Kidney (tissue), 14 donors: ENCODE data around the gene ESRP2. TPM values are rescaled to one million over a fixed set of nuclear protein-coding genes. Genes with fewer than 3 reads are reported as not detected.

ENCODE experiments used
- DNase-seq, 5 donors: peaks; one replicate each; pipeline ENCODE4 v3.0.0-alpha.2; 2013 to 2020
- FAIRE-seq: peaks from 2 replicates; lab custom pipeline; 2012; peaks lifted over from hg19 to GRCh38; lab: Jason Lieb, UNC
- H3K27ac ChIP-seq, 2 donors: one replicate each; pipeline ENCODE4 v1.7.0; 2013; ENCODE audit warnings: low read depth in 2 of 2, low read length in 2 of 2, inconsistent platforms in 1 of 2
- H3K27me3 ChIP-seq: one replicate; pipeline ENCODE4 v1.7.1; 2013; ENCODE audit warnings: low read length, inconsistent platforms; ENCODE audit not compliant: control insufficient read depth, insufficient read depth
- H3K36me3 ChIP-seq, 3 donors: one replicate each; pipeline versions ENCODE4 v1.7.0 to v1.7.1; 2013; ENCODE audit warnings: low read length in 3 of 3, control low read depth in 1 of 3, inconsistent platforms in 1 of 3; ENCODE audit not compliant: insufficient read depth in 3 of 3, control insufficient read depth in 2 of 3
- H3K4me1 ChIP-seq, 3 donors: one replicate each; pipeline versions ENCODE4 v1.7.0 to v1.7.1; 2013; ENCODE audit warnings: low read length in 3 of 3, inconsistent platforms in 1 of 3, low read depth in 1 of 3; ENCODE audit not compliant: control insufficient read depth in 2 of 3, insufficient read depth in 2 of 3
- H3K4me3 ChIP-seq, 3 donors: one replicate each; pipeline versions ENCODE4 v1.7.0 to v1.8.1; 2013; ENCODE audit warnings: low read length in 3 of 3, control low read depth in 1 of 3, inconsistent platforms in 1 of 3
- H3K9ac ChIP-seq, 3 donors: one replicate each; pipeline versions ENCODE4 v1.7.0 to v1.7.1; 2013; ENCODE audit warnings: low read length in 3 of 3, control low read depth in 1 of 3, inconsistent platforms in 1 of 3
- H3K9me3 ChIP-seq, 3 donors: one replicate each; pipeline versions ENCODE4 v1.7.0 to v1.7.1; 2013; ENCODE audit warnings: low read length in 3 of 3, control low read depth in 1 of 3, inconsistent platforms in 1 of 3; ENCODE audit not compliant: control insufficient read depth in 2 of 3, insufficient read depth in 1 of 3
- intact Hi-C: fragments of 100-400 bp; cut with DNase I; formaldehyde crosslinking; loops from one replicate; pipeline ENCODE4 v1.11.1; 2022
- polyA plus RNA-seq: library from polyadenylated mRNA; stranded (reverse); fragments of 350-450 nt; fragmentation: Illumina TruSeq; extraction: RNeasy Lipid Tissue Mini Kit (QIAGEN cat#74804); gene quantifications from one replicate; pipeline ENCODE4 v1.2.3, GENCODE V29; 2014; ENCODE audit warnings: low read depth, low replicate concordance; ENCODE audit not compliant: insufficient read depth
- total RNA-seq: library from RNA; stranded (reverse); fragmentation: NEBNext Ultra II Directional; extraction: Animal tissue kit (Norgen Biotek cat#: 25700); gene quantifications from one replicate; pipeline ENCODE4 v1.2.1, GENCODE V29; 2021
- TF ChIP-seq, protein P1 (sequence below): IDR thresholded peaks from 3 replicates; pipeline ENCODE4 v1.5.1; 2012; ENCODE audit warnings: mild to moderate bottlenecking, moderate library complexity, borderline replicate concordance; ENCODE audit not compliant: insufficient read depth; ENCODE audit errors: extremely low read depth
- donor health status: control.
- donor health status: control.
- donor health status: control.
- donor health status: control.
- donor health status: control.
- donor health status: DM: yes; HTN: yes; CAD: no.
- donor health status: Normal renal cell carcinoma (clear cell type).

ESRP2 gene
- total and polyA plus RNA-seq, 2 donors from 2014 or later = 19.1 to 32.9 TPM

- peaks cover 0 to 4% (median 3%) of the 10 kb centered on the region in 3 donors for H3K36me3 ChIP-seq
- peak overlapping the region; percentile 43 to 98 (median 55) for H3K9ac ChIP-seq
- H3K4me1 ChIP-seq = peaks cover 6 to 21% (median 17%) of the 10 kb centered on the region in 3 donors
- peaks cover 3% of the 10 kb centered on the region for H3K27me3 ChIP-seq
- no peaks in the 10 kb centered on the region for H3K9me3 ChIP-seq
- DNase-seq (peak; percentile 99), FAIRE-seq (peak; percentile 96)
- H3K27ac ChIP-seq = peak overlapping the region; percentile 93 to 94
- intact Hi-C loops = no loop called here
- peak overlapping the region; percentile 59 to 81 (median 68) for H3K4me3 ChIP-seq
- TF ChIP-seq, protein P1, sequence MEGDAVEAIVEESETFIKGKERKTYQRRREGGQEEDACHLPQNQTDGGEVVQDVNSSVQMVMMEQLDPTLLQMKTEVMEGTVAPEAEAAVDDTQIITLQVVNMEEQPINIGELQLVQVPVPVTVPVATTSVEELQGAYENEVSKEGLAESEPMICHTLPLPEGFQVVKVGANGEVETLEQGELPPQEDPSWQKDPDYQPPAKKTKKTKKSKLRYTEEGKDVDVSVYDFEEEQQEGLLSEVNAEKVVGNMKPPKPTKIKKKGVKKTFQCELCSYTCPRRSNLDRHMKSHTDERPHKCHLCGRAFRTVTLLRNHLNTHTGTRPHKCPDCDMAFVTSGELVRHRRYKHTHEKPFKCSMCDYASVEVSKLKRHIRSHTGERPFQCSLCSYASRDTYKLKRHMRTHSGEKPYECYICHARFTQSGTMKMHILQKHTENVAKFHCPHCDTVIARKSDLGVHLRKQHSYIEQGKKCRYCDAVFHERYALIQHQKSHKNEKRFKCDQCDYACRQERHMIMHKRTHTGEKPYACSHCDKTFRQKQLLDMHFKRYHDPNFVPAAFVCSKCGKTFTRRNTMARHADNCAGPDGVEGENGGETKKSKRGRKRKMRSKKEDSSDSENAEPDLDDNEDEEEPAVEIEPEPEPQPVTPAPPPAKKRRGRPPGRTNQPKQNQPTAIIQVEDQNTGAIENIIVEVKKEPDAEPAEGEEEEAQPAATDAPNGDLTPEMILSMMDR = no peak
Measured at GRCh38 chr16:68237243-68238028, 1.5 kb upstream of the ESRP2 start.

DNA sequence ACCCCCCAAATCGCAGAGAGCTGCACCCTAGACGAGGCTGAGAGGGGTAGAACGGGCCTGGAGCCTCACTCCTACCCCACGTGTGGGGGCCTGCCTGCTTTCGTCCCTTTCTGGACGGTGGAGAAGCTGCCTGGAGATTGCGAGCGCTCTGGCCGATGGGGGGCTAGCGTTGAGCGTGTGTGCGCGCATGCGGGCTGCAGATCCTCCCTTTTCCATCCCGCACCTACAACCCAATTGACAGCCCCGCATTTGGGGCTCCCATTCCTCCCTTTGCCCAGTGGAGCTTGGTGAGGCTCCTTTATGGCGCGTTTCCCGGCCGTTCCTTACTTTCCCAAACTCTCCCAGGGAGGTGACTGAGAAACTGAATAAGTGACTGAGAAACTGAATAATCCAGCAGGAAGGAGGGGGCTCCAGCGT, 907 bp upstream of the ESRP2 start:
- intact Hi-C loops = no loop called here
- no peak for FAIRE-seq
- H3K9me3 ChIP-seq = no peaks in the 10 kb centered on the region
- H3K9ac ChIP-seq = peak overlapping the region; percentile 11 to 98 (median 55)
- peaks cover 0 to 9% (median 4%) of the 10 kb centered on the region in 3 donors for H3K36me3 ChIP-seq
- H3K27ac ChIP-seq = peak overlapping the region; percentile 93 to 94
- TF ChIP-seq, protein P1 = no peak
- H3K4me3 ChIP-seq = peak overlapping the region; percentile 58 to 81 (median 68)
- peaks cover 6 to 21% (median 17%) of the 10 kb centered on the region in 3 donors for H3K4me1 ChIP-seq
- DNase-seq = peak in 1 of 5 donors; percentile 85
- H3K27me3 ChIP-seq = peaks cover 3% of the 10 kb centered on the region

DNA sequence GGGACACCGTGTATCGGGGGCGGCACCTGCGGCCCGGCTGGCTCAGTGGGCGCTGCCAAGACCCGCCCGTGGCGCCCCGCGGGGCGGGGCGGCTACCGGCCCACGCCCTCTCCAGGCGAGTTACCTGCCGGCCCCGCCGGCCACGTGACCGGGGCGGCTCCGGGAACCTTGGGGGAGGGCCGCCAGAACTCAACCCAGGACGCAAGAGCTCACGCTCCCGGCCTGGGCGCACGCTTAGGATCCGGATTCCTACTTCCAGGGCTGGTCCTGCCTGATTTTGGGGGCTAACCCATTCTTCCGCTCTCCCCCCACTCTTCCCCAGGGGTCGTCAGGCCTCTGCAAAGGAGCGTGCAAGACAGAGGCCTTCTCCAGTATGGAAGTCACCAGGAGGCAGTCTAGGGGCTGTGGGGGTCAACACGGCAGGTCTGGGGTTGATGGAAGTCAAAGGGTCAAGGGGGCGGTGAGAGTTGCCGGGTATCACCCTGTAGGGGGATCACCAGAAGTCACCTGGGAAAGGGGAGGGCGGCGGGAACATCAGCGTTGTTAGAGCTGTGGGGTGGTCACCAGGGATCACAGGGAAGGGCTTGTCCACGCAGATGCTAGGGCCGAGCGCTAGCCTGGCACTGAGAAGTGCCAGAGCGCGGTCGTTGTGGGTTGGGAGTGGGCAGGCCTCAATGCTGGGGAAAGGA, 354 bp upstream of the ESRP2 start:
- TF ChIP-seq, protein P1 = no peak
- Histone ChIP-seq H3K9ac (peak overlapping the region in 2 of 3 donors; percentile 67 to 98), H3K27me3 (peaks cover 3% of the 10 kb centered on the region), H3K4me1 (peaks cover 6 to 21% (median 17%) of the 10 kb centered on the region in 3 donors), H3K27ac (peak overlapping the region; percentile 93 to 94), H3K9me3 (no peaks in the 10 kb centered on the region), H3K4me3 (peak overlapping the region; percentile 58 to 81 (median 68)), H3K36me3 (peaks cover 0 to 14% (median 8%) of the 10 kb centered on the region in 3 donors)
- FAIRE-seq (no peak), DNase-seq (peak; percentile 68 to 96 (median 87))
- intact Hi-C loops = no loop called here
